Measurements from ENCODE around the gene RBPJ. TPM values are rescaled to one million over a fixed set of nuclear protein-coding genes. Genes with fewer than 3 reads are reported as not detected.

RBPJ gene
- total and polyA plus RNA-seq, 2 donors (not counting 1 experiment from before 2014, with no cell fraction given) = 144 to 253 TPM

- Histone ChIP-seq H3K4me2 (ENCODE audit: extremely low read depth, insufficient read depth, low read length) (no peak overlapping the region), H3K27ac (ENCODE audit: insufficient read depth, low read length) (no peak overlapping the region), H3K27me3 (ENCODE audit: control insufficient read depth, insufficient read depth, low read length) (no peaks in the 10 kb centered on the region), H3K4me3 (replicated peaks in 1 of 4; ENCODE audit: control extremely low read depth in 1 of 4, insufficient read depth in 1 of 4, low read depth in 3 of 4, low read length in 4 of 4) (no peak overlapping the region), H3K4me1 (ENCODE audit: control insufficient read depth, extremely low read depth, insufficient read depth, low read length) (peaks cover 7% of the 10 kb centered on the region), H2AFZ (ENCODE audit: low read length) (no peak overlapping the region), H4K20me1 (ENCODE audit: control insufficient read depth, extremely low read depth, insufficient read depth, low read length) (no peaks in the 10 kb centered on the region), H3K9me3 (ENCODE audit: control insufficient read depth, insufficient read depth, low read depth, low read length) (no peaks in the 10 kb centered on the region), H3K79me2 (ENCODE audit: control insufficient read depth, insufficient read depth, low read length) (peaks cover 10% of the 10 kb centered on the region), H3K36me3 (ENCODE audit: control insufficient read depth, insufficient read depth, low read length) (peaks cover 3% of the 10 kb centered on the region), H3K9ac (ENCODE audit: insufficient read depth, low read length) (no peak overlapping the region)
- peak in 1 of 2 donors; percentile 20 for TF ChIP-seq CTCF (conservative IDR thresholded peaks at IDR 0.05 in 1 of 2, IDR thresholded peaks at IDR 0.05 in 1 of 2; ENCODE audit: low read depth in 1 of 2, low read length in 2 of 2)
- no peak for TF ChIP-seq EZH2 (IDR thresholded peaks at IDR 0.05; ENCODE audit: low read length, missing control alignments)
- DNase-seq (ENCODE audit: low read depth in 2 of 2) = no peak
These were observed 104.0 kb downstream of the RBPJ start for GRCh38 chr4:26424838-26425237.

- Histone ChIP-seq H3K4me2 (ENCODE audit: extremely low read depth, insufficient read depth, low read length) (no peak overlapping the region), H3K4me1 (ENCODE audit: control insufficient read depth, extremely low read depth, insufficient read depth, low read length) (peaks cover 3% of the 10 kb centered on the region), H4K20me1 (ENCODE audit: control insufficient read depth, extremely low read depth, insufficient read depth, low read length) (no peaks in the 10 kb centered on the region), H3K9ac (ENCODE audit: insufficient read depth, low read length) (no peak overlapping the region), H3K27me3 (ENCODE audit: control insufficient read depth, insufficient read depth, low read length) (no peaks in the 10 kb centered on the region), H3K9me3 (ENCODE audit: control insufficient read depth, insufficient read depth, low read depth, low read length) (no peaks in the 10 kb centered on the region), H3K79me2 (ENCODE audit: control insufficient read depth, insufficient read depth, low read length) (peaks cover 10% of the 10 kb centered on the region), H3K4me3 (replicated peaks in 1 of 4; ENCODE audit: control extremely low read depth in 1 of 4, insufficient read depth in 1 of 4, low read depth in 3 of 4, low read length in 4 of 4) (no peak overlapping the region), H3K36me3 (ENCODE audit: control insufficient read depth, insufficient read depth, low read length) (peaks cover 7% of the 10 kb centered on the region), H3K27ac (ENCODE audit: insufficient read depth, low read length) (no peak overlapping the region), H2AFZ (ENCODE audit: low read length) (no peak overlapping the region)
- no peak for DNase-seq (ENCODE audit: low read depth in 2 of 2)
- TF ChIP-seq CTCF (conservative IDR thresholded peaks at IDR 0.05 in 1 of 2, IDR thresholded peaks at IDR 0.05 in 1 of 2; ENCODE audit: low read depth in 1 of 2, low read length in 2 of 2) (no peak), EZH2 (IDR thresholded peaks at IDR 0.05; ENCODE audit: low read length, missing control alignments) (no peak)
These were observed 105.1 kb downstream of the RBPJ start for GRCh38 chr4:26425953-26426352.

GRCh38 chr4:26426892-26427291 lies 106.1 kb downstream of the RBPJ start:
- no peak for DNase-seq (ENCODE audit: low read depth in 2 of 2)
- TF ChIP-seq EZH2 (IDR thresholded peaks at IDR 0.05; ENCODE audit: low read length, missing control alignments) (no peak), CTCF (conservative IDR thresholded peaks at IDR 0.05 in 1 of 2, IDR thresholded peaks at IDR 0.05 in 1 of 2; ENCODE audit: low read depth in 1 of 2, low read length in 2 of 2) (no peak)
- H3K79me2 ChIP-seq (ENCODE audit: control insufficient read depth, insufficient read depth, low read length) = peaks cover 6% of the 10 kb centered on the region
- no peak overlapping the region for H3K4me3 ChIP-seq (replicated peaks in 1 of 4; ENCODE audit: control extremely low read depth in 1 of 4, insufficient read depth in 1 of 4, low read depth in 3 of 4, low read length in 4 of 4)
- no peaks in the 10 kb centered on the region for H3K27me3 ChIP-seq (ENCODE audit: control insufficient read depth, insufficient read depth, low read length)
- no peaks in the 10 kb centered on the region for H4K20me1 ChIP-seq (ENCODE audit: control insufficient read depth, extremely low read depth, insufficient read depth, low read length)
- H2AFZ ChIP-seq (ENCODE audit: low read length) = no peak overlapping the region
- H3K4me1 ChIP-seq (ENCODE audit: control insufficient read depth, extremely low read depth, insufficient read depth, low read length) = no peaks in the 10 kb centered on the region
- no peak overlapping the region for H3K4me2 ChIP-seq (ENCODE audit: extremely low read depth, insufficient read depth, low read length)
- H3K36me3 ChIP-seq (ENCODE audit: control insufficient read depth, insufficient read depth, low read length) = peaks cover 7% of the 10 kb centered on the region
- H3K9ac ChIP-seq (ENCODE audit: insufficient read depth, low read length) = no peak overlapping the region
- H3K27ac ChIP-seq (ENCODE audit: insufficient read depth, low read length) = no peak overlapping the region
- H3K9me3 ChIP-seq (ENCODE audit: control insufficient read depth, insufficient read depth, low read depth, low read length) = no peaks in the 10 kb centered on the region
